Femur (tissue), 1 donor: Measurements from ENCODE around the gene POLR1A.

Experiments used
- DNase-seq: peaks from one replicate; pipeline ENCODE4 v3.0.0-alpha.2; 2017

Gene POLR1A

GRCh38 chr2:86056590-86057331, 48.9 kb downstream of the POLR1A start:
- no peak for DNase-seq

GRCh38 chr2:86055314-86055713, 50.4 kb downstream of the POLR1A start:
- DNase-seq = peak; percentile 11

- DNase-seq = peak; percentile 14
Measured at GRCh38 chr2:86054535-86055082, 51.1 kb downstream of the POLR1A start.

- peak; percentile 12 for DNase-seq
Measured at GRCh38 chr2:86053166-86053565, 52.5 kb downstream of the POLR1A start.

- DNase-seq = peak; percentile 10
Measured at GRCh38 chr2:86052676-86053075, 53.0 kb downstream of the POLR1A start.

- DNase-seq = no peak
Measured at GRCh38 chr2:86052265-86052664, 53.4 kb downstream of the POLR1A start.

- peak; percentile 12 for DNase-seq
Measured at GRCh38 chr2:86050301-86050700, 55.4 kb downstream of the POLR1A start.

GRCh38 chr2:86049529-86049928, 56.2 kb downstream of the POLR1A start:
- no peak for DNase-seq

GRCh38 chr2:86048888-86049287, 56.8 kb downstream of the POLR1A start:
- DNase-seq = peak; percentile 12

- no peak for DNase-seq
Measured at GRCh38 chr2:86048383-86048701, 57.3 kb downstream of the POLR1A start.

- peak; percentile 7 for DNase-seq
Measured at GRCh38 chr2:86047575-86048382, 57.9 kb downstream of the POLR1A start.

GRCh38 chr2:86045541-86045940, 60.1 kb downstream of the POLR1A start:
- peak; percentile 15 for DNase-seq

- DNase-seq = peak; percentile 9
Measured at GRCh38 chr2:86044614-86045013, 61.1 kb downstream of the POLR1A start.

GRCh38 chr2:86044045-86044444, 61.6 kb downstream of the POLR1A start:
- DNase-seq = peak; percentile 21

- DNase-seq = peak; percentile 25
Measured at GRCh38 chr2:86042256-86043168, 63.2 kb downstream of the POLR1A start.

- peak; percentile 13 for DNase-seq
Measured at GRCh38 chr2:86039963-86040655, 65.6 kb downstream of the POLR1A start.

GRCh38 chr2:86039178-86039962, 66.3 kb downstream of the POLR1A start:
- peak; percentile 8 for DNase-seq

GRCh38 chr2:86038291-86039081, 67.2 kb downstream of the POLR1A start:
- DNase-seq = peak; percentile 74

- DNase-seq = no peak
Measured at GRCh38 chr2:86037795-86038192, 67.9 kb downstream of the POLR1A start.

GRCh38 chr2:86037141-86037794, 68.4 kb downstream of the POLR1A start:
- peak; percentile 79 for DNase-seq
